HEK293 (cell line): ENCODE results near the gene PAX9.

Source experiments
- CTCF ChIA-PET: fragments of 350-600 bp; formaldehyde crosslinking; extraction: SDS; loops from one replicate; lab custom pipeline; 2021; ENCODE audit warnings: antibody characterized with exemption; lab: Yijun Ruan, JAX
- POLR2A ChIA-PET: fragments of 300-600 bp; formaldehyde crosslinking; extraction: SDS; loops from one replicate; lab custom pipeline; 2020; ENCODE audit warnings: antibody characterized with exemption, inconsistent platforms; lab: Yijun Ruan, JAX
- H3K27ac ChIP-seq: fragments of 200-500 bp; sonication (Bioruptor generic); 2 replicates; pipeline ENCODE4 v1.5.1; 2014; ENCODE audit warnings: low read depth, low read length, control low read depth, inconsistent platforms; ENCODE audit errors: extremely low read depth
- H3K36me3 ChIP-seq, 2 experiments: fragments of 200-500 bp in 1 of 2; sonication (Bioruptor generic) in 1 of 2; 1 replicate in 1 of 2; 2 replicates in 1 of 2; pipeline ENCODE4 v1.5.1; 2014 to 2017; ENCODE audit warnings: inconsistent platforms in 2 of 2, low read length in 2 of 2; ENCODE audit not compliant: control insufficient read depth in 2 of 2, insufficient read depth in 1 of 2
- H3K4me1 ChIP-seq: fragments of 200-500 bp; sonication (Bioruptor generic); 2 replicates; pipeline ENCODE4 v1.5.1; 2014; ENCODE audit warnings: mild to moderate bottlenecking, low read length, inconsistent platforms; ENCODE audit not compliant: control insufficient read depth, insufficient read depth
- H3K4me3 ChIP-seq: 2 replicates; pipeline ENCODE4 v1.5.1; 2011; ENCODE audit warnings: low read depth, mild to moderate bottlenecking, control low read depth, low read length, moderate library complexity
- H3K9me3 ChIP-seq: fragments of 200-500 bp; sonication (Bioruptor generic); 2 replicates; pipeline ENCODE4 v1.5.1; 2014; ENCODE audit warnings: low read depth, low read length, inconsistent platforms; ENCODE audit not compliant: control insufficient read depth, insufficient read depth
- GLIS1 ChIP-seq: fragments of 450-650 bp; formaldehyde crosslinking; IDR thresholded peaks from 2 replicates; pipeline ENCODE4 v1.5.1; 2016; ENCODE audit warnings: missing biosample characterization, missing genetic modification characterization
- HOXC10 ChIP-seq: sonication (generic); formaldehyde crosslinking; IDR thresholded peaks from 2 replicates; pipeline ENCODE4 v1.8.1; 2023; ENCODE audit warnings: mild to moderate bottlenecking, missing genetic modification reagents
- HOXD13 ChIP-seq: sonication (generic); formaldehyde crosslinking; IDR thresholded peaks from 2 replicates; pipeline ENCODE4 v1.8.0; 2022; ENCODE audit warnings: missing genetic modification reagents, borderline replicate concordance
- KLF1 ChIP-seq: fragments of 450-650 bp; formaldehyde crosslinking; IDR thresholded peaks from 2 replicates; pipeline ENCODE4 v1.5.1; 2016; ENCODE audit warnings: missing biosample characterization, missing genetic modification characterization
- KLF10 ChIP-seq: fragments of 450-650 bp; IDR thresholded peaks from 2 replicates; pipeline ENCODE4 v1.5.1; 2018; ENCODE audit warnings: missing biosample characterization, mild to moderate bottlenecking, missing genetic modification characterization
- PRDM2 ChIP-seq: fragments of 450-650 bp; formaldehyde crosslinking; IDR thresholded peaks from 2 replicates; pipeline ENCODE4 v1.5.1; 2016; ENCODE audit warnings: missing biosample characterization, missing genetic modification characterization, borderline replicate concordance
- SP7 ChIP-seq: fragments of 450-650 bp; formaldehyde crosslinking; IDR thresholded peaks from 2 replicates; pipeline ENCODE4 v1.5.1; 2016; ENCODE audit warnings: missing biosample characterization, missing genetic modification characterization
- TCF7L2 ChIP-seq: IDR thresholded peaks from 2 replicates; pipeline ENCODE4 v1.6.1; 2011; ENCODE audit warnings: low read depth, mild to moderate bottlenecking, inconsistent platforms, low read length, moderate library complexity, borderline replicate concordance
- YY1 ChIP-seq: fragments of 450-650 bp; formaldehyde crosslinking; IDR thresholded peaks from 2 replicates; pipeline ENCODE4 v1.5.1; 2018; ENCODE audit warnings: missing biosample characterization, missing genetic modification characterization
- ZNF335 ChIP-seq: fragments of 450-650 bp; formaldehyde crosslinking; conservative IDR thresholded peaks from 2 replicates; pipeline ENCODE4 v1.5.1; 2016; ENCODE audit warnings: missing biosample characterization, missing genetic modification characterization
- ZNF354C ChIP-seq: fragments of 450-650 bp; formaldehyde crosslinking; IDR thresholded peaks from 2 replicates; pipeline ENCODE4 v1.5.1; 2016; ENCODE audit warnings: missing biosample characterization, missing genetic modification characterization, low read depth, borderline replicate concordance
- ZNF416 ChIP-seq: fragments of 450-650 bp; formaldehyde crosslinking; IDR thresholded peaks from 2 replicates; pipeline ENCODE4 v1.5.1; 2016; ENCODE audit warnings: missing biosample characterization, missing genetic modification characterization
- ZNF521 ChIP-seq: fragments of 450-650 bp; formaldehyde crosslinking; IDR thresholded peaks from 2 replicates; pipeline ENCODE4 v1.5.1; 2017; ENCODE audit warnings: missing biosample characterization, mild to moderate bottlenecking, missing genetic modification characterization
- ZNF530 ChIP-seq: fragments of 450-650 bp; formaldehyde crosslinking; IDR thresholded peaks from 2 replicates; pipeline ENCODE4 v1.5.1; 2016; ENCODE audit warnings: low read depth, missing biosample characterization, missing genetic modification characterization
- ZNF548 ChIP-seq: fragments of 450-650 bp; formaldehyde crosslinking; IDR thresholded peaks from 2 replicates; pipeline ENCODE4 v1.5.1; 2016; ENCODE audit warnings: missing biosample characterization, missing genetic modification characterization
- ZNF549 ChIP-seq: fragments of 450-650 bp; IDR thresholded peaks from 2 replicates; pipeline ENCODE4 v1.5.1; 2018; ENCODE audit warnings: missing biosample characterization, missing genetic modification characterization, mild to moderate bottlenecking, inconsistent platforms, moderate library complexity
- ZNF624 ChIP-seq: fragments of 450-650 bp; formaldehyde crosslinking; IDR thresholded peaks from 2 replicates; pipeline ENCODE4 v1.5.1; 2017; ENCODE audit warnings: missing biosample characterization, missing genetic modification characterization
- ZNF692 ChIP-seq: fragments of 450-650 bp; formaldehyde crosslinking; IDR thresholded peaks from 2 replicates; pipeline ENCODE4 v1.5.1; 2016; ENCODE audit warnings: missing biosample characterization, missing genetic modification characterization
- TF ChIP-seq, protein P1 (sequence below): fragments of 450-650 bp; formaldehyde crosslinking; IDR thresholded peaks from 2 replicates; pipeline ENCODE4 v1.5.1; 2016; ENCODE audit warnings: missing biosample characterization, missing genetic modification characterization
- TF ChIP-seq, protein P2 (sequence below): fragments of 450-650 bp; formaldehyde crosslinking; IDR thresholded peaks from 2 replicates; pipeline ENCODE4 v1.5.1; 2016; ENCODE audit warnings: missing biosample characterization, missing genetic modification characterization, low read depth
- TF ChIP-seq, protein P3 (sequence below): fragments of 450-650 bp; formaldehyde crosslinking; IDR thresholded peaks from 2 replicates; pipeline ENCODE4 v1.5.1; 2016; ENCODE audit warnings: missing biosample characterization, missing genetic modification characterization

The PAX9 gene

GRCh38 chr14:36718216-36718615, 56.6 kb downstream of the PAX9 start:
- H3K4me3 ChIP-seq, result no peak overlapping the region
- ChIA-PET POLR2A (no interaction called here), CTCF (interaction anchor here (0.7 kb wide), 1 partner anchor 12 kb away, joined by 3 read pairs; no protein-coding TSS in a partner anchor)
- no peaks in the 10 kb centered on the region for H3K9me3 ChIP-seq
- no peak overlapping the region for H3K27ac ChIP-seq
- H3K4me1 ChIP-seq, result no peaks in the 10 kb centered on the region
- no peaks in the 10 kb centered on the region for H3K36me3 ChIP-seq
- no peak for TF ChIP-seq PRDM2
- no peak for TF ChIP-seq SP7 (tag by site-specific recombination)
- TF ChIP-seq, protein P1, sequence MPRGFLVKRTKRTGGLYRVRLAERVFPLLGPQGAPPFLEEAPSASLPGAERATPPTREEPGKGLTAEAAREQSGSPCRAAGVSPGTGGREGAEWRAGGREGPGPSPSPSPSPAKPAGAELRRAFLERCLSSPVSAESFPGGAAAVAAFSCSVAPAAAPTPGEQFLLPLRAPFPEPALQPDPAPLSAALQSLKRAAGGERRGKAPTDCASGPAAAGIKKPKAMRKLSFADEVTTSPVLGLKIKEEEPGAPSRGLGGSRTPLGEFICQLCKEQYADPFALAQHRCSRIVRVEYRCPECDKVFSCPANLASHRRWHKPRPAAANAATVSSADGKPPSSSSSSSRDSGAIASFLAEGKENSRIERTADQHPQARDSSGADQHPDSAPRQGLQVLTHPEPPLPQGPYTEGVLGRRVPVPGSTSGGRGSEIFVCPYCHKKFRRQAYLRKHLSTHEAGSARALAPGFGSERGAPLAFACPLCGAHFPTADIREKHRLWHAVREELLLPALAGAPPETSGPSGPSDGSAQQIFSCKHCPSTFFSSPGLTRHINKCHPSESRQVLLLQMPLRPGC, result no peak
- no peak for TF ChIP-seq KLF10 (tag by site-specific recombination)
- TF ChIP-seq ZNF624 (tag by site-specific recombination), result no peak
- no peak for TF ChIP-seq ZNF548 (tag by site-specific recombination)
- no peak for TF ChIP-seq ZNF354C (tag by site-specific recombination)
- TF ChIP-seq ZNF521 (tag by site-specific recombination), result no peak
- TF ChIP-seq, all 188 proteins: peak for 0

GRCh38 chr14:36719823-36720222, 58.2 kb downstream of the PAX9 start:
- no peak overlapping the region for H3K27ac ChIP-seq
- H3K9me3 ChIP-seq, result no peaks in the 10 kb centered on the region
- no peaks in the 10 kb centered on the region for H3K36me3 ChIP-seq
- POLR2A ChIA-PET, result no interaction called here
- H3K4me1 ChIP-seq, result no peaks in the 10 kb centered on the region; the same call in 1 of the 2 replicates
- no peak overlapping the region for H3K4me3 ChIP-seq
- CTCF ChIA-PET, result interaction anchor here (0.8 kb wide), 1 partner anchor 72 kb away, joined by 5 read pairs; no protein-coding TSS in a partner anchor
- no peak for TF ChIP-seq ZNF416 (tag by site-specific recombination)
- TF ChIP-seq ZNF549 (tag by site-specific recombination), result no peak
- no peak for TF ChIP-seq GLIS1 (tag by site-specific recombination)
- no peak for TF ChIP-seq TCF7L2
- no peak for TF ChIP-seq ZNF335
- TF ChIP-seq, protein P2, sequence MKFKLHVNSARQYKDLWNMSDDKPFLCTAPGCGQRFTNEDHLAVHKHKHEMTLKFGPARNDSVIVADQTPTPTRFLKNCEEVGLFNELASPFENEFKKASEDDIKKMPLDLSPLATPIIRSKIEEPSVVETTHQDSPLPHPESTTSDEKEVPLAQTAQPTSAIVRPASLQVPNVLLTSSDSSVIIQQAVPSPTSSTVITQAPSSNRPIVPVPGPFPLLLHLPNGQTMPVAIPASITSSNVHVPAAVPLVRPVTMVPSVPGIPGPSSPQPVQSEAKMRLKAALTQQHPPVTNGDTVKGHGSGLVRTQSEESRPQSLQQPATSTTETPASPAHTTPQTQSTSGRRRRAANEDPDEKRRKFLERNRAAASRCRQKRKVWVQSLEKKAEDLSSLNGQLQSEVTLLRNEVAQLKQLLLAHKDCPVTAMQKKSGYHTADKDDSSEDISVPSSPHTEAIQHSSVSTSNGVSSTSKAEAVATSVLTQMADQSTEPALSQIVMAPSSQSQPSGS, result no peak
- TF ChIP-seq ZNF530, result no peak
- no peak for TF ChIP-seq HOXD13 (CRISPR knock-in tag)
- no peak for TF ChIP-seq HOXC10
- TF ChIP-seq YY1 (tag by site-specific recombination), result no peak
- no peak for TF ChIP-seq ZNF692
- TF ChIP-seq, protein P3, sequence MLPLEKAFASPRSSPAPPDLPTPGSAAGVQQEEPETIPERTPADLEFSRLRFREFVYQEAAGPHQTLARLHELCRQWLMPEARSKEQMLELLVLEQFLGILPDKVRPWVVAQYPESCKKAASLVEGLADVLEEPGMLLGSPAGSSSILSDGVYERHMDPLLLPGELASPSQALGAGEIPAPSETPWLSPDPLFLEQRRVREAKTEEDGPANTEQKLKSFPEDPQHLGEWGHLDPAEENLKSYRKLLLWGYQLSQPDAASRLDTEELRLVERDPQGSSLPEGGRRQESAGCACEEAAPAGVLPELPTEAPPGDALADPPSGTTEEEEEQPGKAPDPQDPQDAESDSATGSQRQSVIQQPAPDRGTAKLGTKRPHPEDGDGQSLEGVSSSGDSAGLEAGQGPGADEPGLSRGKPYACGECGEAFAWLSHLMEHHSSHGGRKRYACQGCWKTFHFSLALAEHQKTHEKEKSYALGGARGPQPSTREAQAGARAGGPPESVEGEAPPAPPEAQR (tag by site-specific recombination), result no peak
- no peak for TF ChIP-seq KLF1 (tag by site-specific recombination)
